ENCODE results near the gene PTPRT. TPM values are rescaled to one million over a fixed set of nuclear protein-coding genes. Genes with fewer than 3 reads are reported as not detected.

Gene PTPRT
- total RNA-seq, 1 donor from 2014 or later: 0.56 TPM

GRCh38 chr20:43231829-43232228 lies 42.1 kb upstream of the PTPRT start:
- H3K4me1 Mint-ChIP-seq: no peaks in the 10 kb centered on the region

DNA sequence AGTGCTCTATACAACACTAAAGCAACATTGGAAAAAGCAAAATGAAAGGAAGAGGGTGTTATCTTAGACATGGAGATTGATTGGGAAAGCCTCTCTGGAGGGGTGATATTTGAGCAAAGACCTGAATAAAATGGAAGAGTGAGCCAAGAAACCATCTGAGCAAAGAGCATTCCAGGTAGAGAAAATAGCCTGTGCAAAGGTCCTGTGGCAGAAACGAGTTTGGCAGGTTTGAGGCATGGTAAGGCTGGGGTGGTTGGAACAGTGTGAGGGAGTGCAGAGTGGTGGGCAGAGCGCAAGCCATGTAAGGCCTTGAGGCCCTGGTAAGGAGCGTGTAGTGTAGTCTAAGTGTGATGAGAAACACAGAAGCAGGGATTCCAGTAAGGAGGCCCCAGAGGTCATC lies 40.0 kb upstream of the PTPRT start:
- Mint-ChIP-seq H3K27me3 (ENCODE audit: low read depth) (peaks cover 30% of the 10 kb centered on the region), H3K27ac (ENCODE audit: unreplicated experiment) (no peak overlapping the region), H3K4me3 (no peak overlapping the region), H3K9me3 (no peaks in the 10 kb centered on the region), H3K36me3 (ENCODE audit: low read depth) (no peaks in the 10 kb centered on the region), H3K4me1 (peaks cover 2% of the 10 kb centered on the region)
- TF ChIP-seq CTCF (conservative IDR thresholded peaks at IDR 0.05): no peak
- DNase-seq (ENCODE audit: low read depth, low spot score): no peak

More at GRCh38 chr20:43231829-43232228, 42.1 kb upstream of the PTPRT start:
- H3K27ac Mint-ChIP-seq (ENCODE audit: unreplicated experiment): no peak overlapping the region
- no peaks in the 10 kb centered on the region for H3K36me3 Mint-ChIP-seq (ENCODE audit: low read depth)
- H3K9me3 Mint-ChIP-seq: no peaks in the 10 kb centered on the region
- no peak for TF ChIP-seq CTCF (conservative IDR thresholded peaks at IDR 0.05)
- no peak overlapping the region for H3K4me3 Mint-ChIP-seq
- peaks cover 35% of the 10 kb centered on the region for H3K27me3 Mint-ChIP-seq (ENCODE audit: low read depth)
- DNase-seq (ENCODE audit: low read depth, low spot score): no peak

- Mint-ChIP-seq H3K4me3 (no peak overlapping the region), H3K36me3 (ENCODE audit: low read depth) (no peaks in the 10 kb centered on the region)
Measured at GRCh38 chr20:43220612-43221011, 30.9 kb upstream of the PTPRT start.

DNA sequence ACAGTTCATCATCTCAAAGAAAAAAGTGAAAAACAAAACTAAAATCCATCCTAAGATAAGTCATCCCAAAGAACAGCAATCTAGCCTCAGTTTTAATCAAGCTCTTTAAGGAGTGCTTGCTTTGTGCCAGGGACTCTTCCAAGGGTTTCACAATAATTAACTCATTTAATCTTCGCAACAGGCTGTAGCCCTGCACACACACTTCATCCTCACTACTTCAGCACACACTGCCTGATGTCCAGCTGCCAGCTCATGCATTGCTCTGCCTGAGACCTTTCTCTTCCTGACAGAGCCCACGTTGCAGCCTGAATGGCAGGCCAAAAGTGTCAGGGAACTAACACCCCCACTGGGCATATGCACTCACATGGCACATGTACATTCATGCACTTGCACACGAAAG lies 21.2 kb upstream of the PTPRT start:
- Mint-ChIP-seq H3K9me3 (peaks cover 2% of the 10 kb centered on the region), H3K4me1 (no peaks in the 10 kb centered on the region), H3K4me3 (no peak overlapping the region), H3K27me3 (ENCODE audit: low read depth) (peaks cover 17% of the 10 kb centered on the region), H3K36me3 (ENCODE audit: low read depth) (no peaks in the 10 kb centered on the region), H3K27ac (ENCODE audit: unreplicated experiment) (no peak overlapping the region)
- DNase-seq (ENCODE audit: low read depth, low spot score): no peak
- no peak for TF ChIP-seq CTCF (conservative IDR thresholded peaks at IDR 0.05)

More at GRCh38 chr20:43220612-43221011, 30.9 kb upstream of the PTPRT start:
- Mint-ChIP-seq H3K27ac (ENCODE audit: unreplicated experiment) (no peak overlapping the region), H3K4me1 (peaks cover 17% of the 10 kb centered on the region), H3K27me3 (ENCODE audit: low read depth) (peaks cover 37% of the 10 kb centered on the region), H3K9me3 (no peaks in the 10 kb centered on the region)
- no peak for TF ChIP-seq CTCF (conservative IDR thresholded peaks at IDR 0.05)
- DNase-seq (ENCODE audit: low read depth, low spot score): no peak

GRCh38 chr20:43209831-43210230 lies 20.1 kb upstream of the PTPRT start:
- peaks cover 5% of the 10 kb centered on the region for H3K9me3 Mint-ChIP-seq
- peaks cover 11% of the 10 kb centered on the region for H3K27me3 Mint-ChIP-seq (ENCODE audit: low read depth)
- H3K36me3 Mint-ChIP-seq (ENCODE audit: low read depth): no peaks in the 10 kb centered on the region

More at GRCh38 chr20:43209831-43210230, 20.1 kb upstream of the PTPRT start:
- Mint-ChIP-seq H3K4me3 (no peak overlapping the region), H3K27ac (ENCODE audit: unreplicated experiment) (no peak overlapping the region), H3K4me1 (no peaks in the 10 kb centered on the region)
- no peak for DNase-seq (ENCODE audit: low read depth, low spot score)
- TF ChIP-seq CTCF (conservative IDR thresholded peaks at IDR 0.05): no peak
